H1 (cell line): ENCODE measurements around the gene GCLC. TPM values are rescaled to one million over a fixed set of nuclear protein-coding genes. Genes with fewer than 3 reads are reported as not detected.
A peak's percentile ranks its signal among the peaks of the same experiment; 100 is the strongest.

Experiments
- CTCF ChIA-PET: fragments of 300-600 bp; sonication (Branson Sonifier 250); formaldehyde crosslinking; loops from one replicate; lab custom pipeline; 2021; ENCODE audit not compliant: partially characterized antibody; lab: Charles Lee
- POLR2A ChIA-PET: fragments of 300-600 bp; sonication (Branson Sonifier 250); formaldehyde crosslinking; loops from one replicate; lab custom pipeline; 2021; ENCODE audit warnings: inconsistent platforms; ENCODE audit not compliant: partially characterized antibody; lab: Charles Lee
- DNase-seq, 2 experiments: peaks; one replicate each; pipeline versions ENCODE4 v3.0.0 to v3.0.0-alpha.2; 2010 to 2022; ENCODE audit warnings: low spot score in 2 of 2, low read depth in 1 of 2, mixed read lengths in 1 of 2
- FAIRE-seq: peaks from 2 replicates; lab custom pipeline; 2011; peaks lifted over from hg19 to GRCh38; lab: Jason Lieb, UNC
- H2AFZ ChIP-seq: 2 replicates; pipeline ENCODE4 v1.8.1; 2012; ENCODE audit warnings: low read length, inconsistent platforms
- H2AK5ac ChIP-seq: 2 replicates; pipeline ENCODE4 v1.6.1; 2013; ENCODE audit warnings: low read depth, low read length
- H2BK120ac ChIP-seq: replicated peaks from 2 replicates; pipeline ENCODE3; 2013; ENCODE audit warnings: low read depth, low read length, inconsistent platforms
- H2BK12ac ChIP-seq: 2 replicates; pipeline ENCODE4 v1.6.1; 2013; ENCODE audit warnings: low read depth, low read length
- H2BK15ac ChIP-seq: 2 replicates; pipeline ENCODE4 v1.6.1; 2013; ENCODE audit warnings: low read length
- H2BK20ac ChIP-seq: 2 replicates; pipeline ENCODE4 v1.6.1; 2013; ENCODE audit warnings: low read length
- H2BK5ac ChIP-seq: 2 replicates; pipeline ENCODE4 v1.6.1; 2013; ENCODE audit warnings: low read depth, low read length
- H3K14ac ChIP-seq: 2 replicates; pipeline ENCODE4 v1.6.1; 2013; ENCODE audit warnings: inconsistent platforms; ENCODE audit not compliant: insufficient read length
- H3K18ac ChIP-seq: 2 replicates; pipeline ENCODE4 v1.6.1; 2013; ENCODE audit warnings: low read length; ENCODE audit errors: extremely low read depth
- H3K23ac ChIP-seq: 2 replicates; pipeline ENCODE4 v1.6.1; 2013; ENCODE audit warnings: inconsistent platforms; ENCODE audit not compliant: insufficient read length
- H3K23me2 ChIP-seq: 2 replicates; pipeline ENCODE4 v1.6.1; 2013; ENCODE audit warnings: low read depth, low read length
- H3K27ac ChIP-seq: 2 replicates; pipeline ENCODE4 v1.6.1; 2011; ENCODE audit warnings: low read depth, low read length, inconsistent platforms
- H3K27me3 ChIP-seq, 4 experiments: replicated peaks in 1 of 4; 1 replicate in 1 of 4; 2 replicates in 3 of 4; pipeline versions ENCODE4 v1.6.1 to v1.8.1; 2011 to 2013; ENCODE audit warnings: low read length in 3 of 4, mild to moderate bottlenecking in 3 of 4, inconsistent platforms in 2 of 4, mixed read lengths in 2 of 4, moderate library complexity in 1 of 4; ENCODE audit not compliant: control insufficient read depth in 3 of 4, insufficient read depth in 3 of 4; ENCODE audit errors: extremely low read depth in 1 of 4
- H3K36me3 ChIP-seq, 4 experiments: 2 replicates each; pipeline versions ENCODE4 v1.6.1 to v1.8.1; 2011 to 2013; ENCODE audit warnings: mild to moderate bottlenecking in 4 of 4, low read length in 3 of 4, moderate library complexity in 2 of 4, control low read depth in 1 of 4, inconsistent platforms in 1 of 4; ENCODE audit not compliant: insufficient read depth in 4 of 4, control insufficient read depth in 2 of 4
- H3K4ac ChIP-seq: replicated peaks from 2 replicates; pipeline ENCODE3; 2013; ENCODE audit warnings: low read length, low read depth, mixed read lengths, inconsistent platforms; ENCODE audit not compliant: insufficient read length
- H3K4me1 ChIP-seq, 4 experiments: replicated peaks in 1 of 4; 1 replicate in 1 of 4; 2 replicates in 3 of 4; pipeline versions ENCODE4 v1.6.1 to v1.8.1; 2011 to 2013; ENCODE audit warnings: low read length in 3 of 4, inconsistent platforms in 2 of 4, mixed read lengths in 1 of 4; ENCODE audit not compliant: insufficient read depth in 4 of 4, control insufficient read depth in 3 of 4
- H3K4me2 ChIP-seq, 2 experiments: 2 replicates each; pipeline versions ENCODE4 v1.6.1 to v1.8.1; 2011 to 2013; ENCODE audit warnings: low read depth in 2 of 2, low read length in 2 of 2, control low read depth in 1 of 2, inconsistent platforms in 1 of 2, mild to moderate bottlenecking in 1 of 2; ENCODE audit not compliant: insufficient read depth in 1 of 2
- H3K4me3 ChIP-seq, 4 experiments: fragments of 200-600, 300-600 bp in 1 of 4; sonication (generic), shearing (Covaris generic), sonication (Bioruptor Twin) in 1 of 4; 2 replicates each; pipeline versions ENCODE4 v1.5.1 to v1.8.1; 2011 to 2016; ENCODE audit warnings: low read length in 4 of 4, low read depth in 3 of 4, control low read depth in 2 of 4, inconsistent platforms in 2 of 4, mild to moderate bottlenecking in 2 of 4, mixed read lengths in 1 of 4, moderate library complexity in 1 of 4; ENCODE audit not compliant: insufficient read depth in 2 of 4; ENCODE audit errors: extremely low read depth in 1 of 4
- H3K56ac ChIP-seq: replicated peaks from 2 replicates; pipeline ENCODE3; 2013; ENCODE audit warnings: low read depth, mild to moderate bottlenecking, mixed read lengths, low read length, inconsistent platforms; ENCODE audit not compliant: insufficient read length
- H3K79me1 ChIP-seq: 2 replicates; pipeline ENCODE4 v1.6.1; 2013; ENCODE audit warnings: low read depth, low read length, control low read depth
- H3K79me2 ChIP-seq, 2 experiments: 2 replicates each; pipeline versions ENCODE4 v1.6.1 to v1.8.1; 2012 to 2013; ENCODE audit warnings: low read length in 2 of 2, mild to moderate bottlenecking in 2 of 2, inconsistent platforms in 1 of 2; ENCODE audit not compliant: insufficient read depth in 2 of 2, control insufficient read depth in 1 of 2
- H3K9ac ChIP-seq, 4 experiments: replicated peaks in 1 of 4; 1 replicate in 1 of 4; 2 replicates in 3 of 4; pipeline versions ENCODE4 v1.6.1 to v1.8.1; 2011 to 2013; ENCODE audit warnings: low read depth in 3 of 4, low read length in 3 of 4, control low read depth in 2 of 4, mild to moderate bottlenecking in 2 of 4, moderate library complexity in 2 of 4, inconsistent platforms in 1 of 4; ENCODE audit errors: extremely low read depth in 1 of 4
- H3K9me3 ChIP-seq, 2 experiments: 2 replicates each; pipeline versions ENCODE4 v1.6.1 to v1.8.1; 2012 to 2013; ENCODE audit warnings: mild to moderate bottlenecking in 2 of 2, moderate library complexity in 2 of 2, control low read depth in 1 of 2, inconsistent platforms in 1 of 2, low read depth in 1 of 2, low read length in 1 of 2, mixed read lengths in 1 of 2; ENCODE audit not compliant: insufficient read depth in 2 of 2
- H4K20me1 ChIP-seq, 2 experiments: replicated peaks in 1 of 2; 2 replicates each; pipeline versions ENCODE3 to v1.8.1; 2011 to 2013; ENCODE audit warnings: inconsistent platforms in 2 of 2, low read length in 2 of 2, mild to moderate bottlenecking in 1 of 2; ENCODE audit not compliant: insufficient read depth in 2 of 2, control insufficient read depth in 1 of 2
- H4K5ac ChIP-seq: 2 replicates; pipeline ENCODE4 v1.6.1; 2013; ENCODE audit warnings: low read length, low read depth, mixed read lengths, inconsistent platforms; ENCODE audit not compliant: insufficient read length
- H4K8ac ChIP-seq: 2 replicates; pipeline ENCODE4 v1.8.0; 2013; ENCODE audit warnings: mild to moderate bottlenecking, moderate library complexity, low read length, inconsistent platforms; ENCODE audit not compliant: insufficient read depth; ENCODE audit errors: extremely low read depth
- H4K91ac ChIP-seq: replicated peaks from 2 replicates; pipeline ENCODE3; 2013; ENCODE audit warnings: low read length, mixed read lengths, inconsistent platforms; ENCODE audit not compliant: insufficient read length
- ATF2 ChIP-seq: IDR thresholded peaks from 2 replicates; pipeline ENCODE4 v1.6.1; 2012; ENCODE audit warnings: low read length, inconsistent platforms
- CREB1 ChIP-seq: IDR thresholded peaks from 2 replicates; pipeline ENCODE4 v1.6.1; 2012; ENCODE audit warnings: inconsistent platforms
- E2F6 ChIP-seq: IDR thresholded peaks from 2 replicates; pipeline ENCODE4 v1.6.1; 2012; ENCODE audit warnings: inconsistent platforms
- GTF2F1 ChIP-seq: IDR thresholded peaks from 2 replicates; pipeline ENCODE4 v1.6.1; 2012; ENCODE audit warnings: low read depth, low read length, improper control_type of control experiment, borderline replicate concordance
- HDAC2 ChIP-seq, 2 experiments: fragments of 300-600 bp in 1 of 2; sonication (generic) in 1 of 2; IDR thresholded peaks; 2 replicates each; pipeline ENCODE4 v1.6.1; 2011 to 2012; ENCODE audit warnings: low read depth in 2 of 2, low read length in 2 of 2, mild to moderate bottlenecking in 2 of 2, moderate library complexity in 2 of 2, borderline replicate concordance in 1 of 2, inconsistent platforms in 1 of 2
- JUND ChIP-seq: IDR thresholded peaks from 2 replicates; pipeline ENCODE4 v1.6.1; 2011; ENCODE audit warnings: mild to moderate bottlenecking, improper control_type of control experiment, low read length
- MAFK ChIP-seq: IDR thresholded peaks from 2 replicates; pipeline ENCODE4 v1.6.1; 2012; ENCODE audit warnings: low read depth, mild to moderate bottlenecking, improper control_type of control experiment, low read length
- SP1 ChIP-seq: IDR thresholded peaks from 2 replicates; pipeline ENCODE4 v1.6.1; 2011; ENCODE audit warnings: low read depth, low read length
- WGBS, 2 experiments: shearing (Covaris generic) in 1 of 2; methylation state at CpG; one replicate each; pipeline versions ENCODE4 v1.1.6 to v1.1.7; 2013 to 2015; ENCODE audit warnings: low lambda C conversion rate in 2 of 2, mixed read lengths in 2 of 2, inconsistent platforms in 1 of 2, low coverage in 1 of 2, missing lambda C conversion rate in 1 of 2; ENCODE audit not compliant: insufficient replicate concordance in 2 of 2, insufficient coverage in 1 of 2, insufficient read length in 1 of 2; ENCODE audit errors: extremely low coverage in 1 of 2, missing lambda C conversion rate in 1 of 2; 5-methylcytosine and 5-hydroxymethylcytosine counted together
- polyA plus RNA-seq, 7 experiments: library from polyadenylated mRNA; depleted of rRNA in 3 of 7; stranded (reverse) in 5 of 7; unstranded in 2 of 7; fragments of >200 nt in 5 of 7; fragments of 200-250 nt in 2 of 7; gene quantifications; 1 replicate in 5 of 7; 2 replicates in 1 of 7; 4 replicates in 1 of 7; pipeline versions ENCODE4 v1.2.1 to v1.2.3, GENCODE V29; 2011 to 2013; ENCODE audit warnings: missing spikeins in 2 of 7, mixed read lengths in 2 of 7
- total RNA-seq: library from RNA; stranded (reverse); fragmentation: NEBNext Ultra II Directional; extraction: Animal tissue kit (Norgen Biotek cat#: 25700); gene quantifications from 2 replicates; pipeline ENCODE4 v1.2.1, GENCODE V29; 2021

GCLC gene
- total and polyA plus RNA-seq, 2 of the 8 experiments (the other 6 are each of a cell fraction or from before 2014, with no cell fraction given), result 15.8 to 54.0 TPM

- peak; percentile 74 to 93 for DNase-seq
- FAIRE-seq, result no peak
- no peak overlapping the region for H3K23ac ChIP-seq
- peaks cover 0 to 12% of the 10 kb centered on the region in 2 experiments; a peak in 3 of 4 replicates for H3K79me2 ChIP-seq
- POLR2A ChIA-PET, result interaction anchor here (0.6 to 1.5 kb wide), 7 partner anchors 13 to 123 kb away, joined by 3 to 4 read pairs (median 3); no protein-coding TSS in a partner anchor
- H3K9ac ChIP-seq, result peak overlapping the region in 3 of 4 experiments; percentile 49 to 52 (median 51); a peak in 5 of 7 replicates
- H3K27ac ChIP-seq, result no peak overlapping the region
- peak overlapping the region; percentile 4 for H3K4ac ChIP-seq
- 2% methylated on average over 51 of the region's 57 CpGs; no CpG with 5 or more reads in 1 of the 2 experiments for WGBS, 2 experiments
- peak overlapping the region; percentile 57 to 88 (median 83) for H3K4me3 ChIP-seq
- H2AFZ ChIP-seq, result peak overlapping the region; percentile 94
- peak overlapping the region; percentile 67 for H4K5ac ChIP-seq
- peak overlapping the region; percentile 45; the same call in 1 of the 2 replicates for H2BK12ac ChIP-seq
- no peak overlapping the region for H2AK5ac ChIP-seq
- peaks cover 0 to 12% (median 8%) of the 10 kb centered on the region in 4 experiments; a peak in 5 of 7 replicates for H3K27me3 ChIP-seq
- H4K91ac ChIP-seq, result peak overlapping the region; percentile 52
- peaks cover 5% of the 10 kb centered on the region; the same call in 1 of the 2 replicates for H3K79me1 ChIP-seq
- no peak overlapping the region for H3K14ac ChIP-seq
- H2BK20ac ChIP-seq, result no peak overlapping the region
- no peaks in the 10 kb centered on the region; a peak in 1 of 4 replicates for H3K9me3 ChIP-seq
- no peaks in the 10 kb centered on the region for H3K36me3 ChIP-seq
- H3K56ac ChIP-seq, result peak overlapping the region; percentile 24
- peaks cover 1 to 6% (median 2%) of the 10 kb centered on the region in 4 experiments; a peak in 5 of 7 replicates for H3K4me1 ChIP-seq
- H4K8ac ChIP-seq, result peak overlapping the region; percentile 94
- peak overlapping the region; percentile 29 for H2BK120ac ChIP-seq
- H3K18ac ChIP-seq, result peak overlapping the region; percentile 94
- peak overlapping the region; percentile 75; the same call in 1 of the 2 replicates for H2BK15ac ChIP-seq
- no peak overlapping the region; the same call in 1 of the 2 replicates for H2BK5ac ChIP-seq
- CTCF ChIA-PET, result interaction anchor here (0.9 to 1.5 kb wide), 5 partner anchors 24 to 178 kb away, joined by 3 to 6 read pairs (median 3); no protein-coding TSS in a partner anchor
- H3K23me2 ChIP-seq, result peaks cover 21% of the 10 kb centered on the region
- no peaks in the 10 kb centered on the region for H4K20me1 ChIP-seq
- H3K4me2 ChIP-seq, result peak overlapping the region; percentile 52 to 81
- TF ChIP-seq CREB1 (peak; percentile 79), HDAC2 (IDR thresholded peaks at IDR 0.05; ENCODE audit: borderline replicate concordance in 1 of 2, low read depth in 2 of 2, low read length in 2 of 2) (peak; percentile 91 to 93; a peak in 3 of 4 replicates), MAFK (peak; percentile 88; the same call in 1 of the 2 replicates), ATF2 (no peak), JUND (0 out of 2 replicates have a peak, but pooled peaks have one; percentile 4), SP1 (peak; percentile 95), E2F6 (peak; percentile 81), GTF2F1 (no peak)
Observed at GRCh38 chr6:53547811-53548496, 3.1 kb upstream of the GCLC start.
